HK-2 (cell line): Measurements from ENCODE around the gene FTO.
A peak's percentile ranks its signal among the peaks of the same experiment; 100 is the strongest.

Experiments used
- DNase-seq: peaks from one replicate; pipeline ENCODE4 v3.0.0-alpha.2; 2018; ENCODE audit not compliant: unreplicated experiment

FTO gene

DNA sequence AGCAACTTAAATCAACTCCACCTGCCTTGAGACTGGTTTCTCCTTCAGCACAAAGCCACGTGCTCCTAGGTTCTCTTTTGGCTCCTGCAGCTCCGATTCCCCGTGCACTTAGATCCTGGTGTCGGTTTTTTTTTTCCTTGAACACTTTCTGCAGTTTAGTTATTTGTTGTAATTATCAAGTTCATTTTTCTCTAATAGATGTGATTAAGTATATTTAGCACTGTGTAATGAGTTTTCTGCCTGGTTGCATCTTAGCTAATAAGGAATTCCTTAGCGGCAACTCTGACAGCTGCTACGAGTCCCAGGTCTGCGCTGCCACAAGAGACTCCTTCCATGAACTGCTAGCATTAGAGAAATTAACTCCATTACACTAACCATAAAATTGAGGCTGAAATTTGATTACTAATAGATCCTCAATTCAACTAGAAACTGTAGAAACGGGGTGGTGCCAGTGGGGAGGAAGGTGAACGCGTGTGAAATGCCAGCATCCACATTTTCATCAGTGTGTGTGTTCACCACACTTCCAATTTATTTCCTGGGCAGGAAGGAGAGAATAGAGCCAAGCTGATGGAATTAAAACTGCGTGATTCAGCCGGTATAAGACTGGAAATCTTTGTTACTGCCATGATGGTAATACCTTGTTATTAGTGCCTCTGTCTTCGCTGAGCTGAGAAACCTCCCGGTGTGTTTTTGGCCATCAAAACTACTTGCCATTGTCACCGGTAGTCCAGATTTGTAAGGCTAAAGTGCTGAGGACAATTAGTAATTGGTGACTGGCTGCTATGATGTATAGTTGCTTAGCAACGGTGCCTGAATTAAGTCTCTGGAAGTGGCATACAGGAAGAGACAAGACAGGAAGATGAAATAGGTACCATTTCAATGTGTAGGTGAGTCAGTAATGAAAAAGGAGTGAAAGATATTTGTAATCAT lies 350.2 kb downstream of the FTO start:
- no peak for DNase-seq

DNA sequence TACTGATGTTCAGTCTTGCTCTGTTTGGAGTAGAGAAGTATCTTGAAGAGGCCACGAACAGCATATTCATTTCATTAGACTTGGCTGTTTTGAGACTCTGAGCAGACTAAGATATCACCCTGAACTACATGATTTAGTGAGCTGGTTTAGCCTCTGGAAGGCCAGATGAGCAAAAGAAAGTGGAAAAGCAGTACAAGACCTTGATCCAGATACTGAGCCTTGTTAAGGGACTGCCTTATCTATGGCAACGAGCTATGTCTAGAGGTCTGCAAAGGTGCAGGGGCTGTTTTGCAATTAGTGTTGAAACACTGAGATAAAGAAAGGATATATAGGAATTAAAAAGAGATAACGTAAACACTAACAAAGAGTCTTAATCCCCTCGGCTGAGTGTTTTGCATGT lies 351.2 kb downstream of the FTO start:
- DNase-seq: no peak

DNA sequence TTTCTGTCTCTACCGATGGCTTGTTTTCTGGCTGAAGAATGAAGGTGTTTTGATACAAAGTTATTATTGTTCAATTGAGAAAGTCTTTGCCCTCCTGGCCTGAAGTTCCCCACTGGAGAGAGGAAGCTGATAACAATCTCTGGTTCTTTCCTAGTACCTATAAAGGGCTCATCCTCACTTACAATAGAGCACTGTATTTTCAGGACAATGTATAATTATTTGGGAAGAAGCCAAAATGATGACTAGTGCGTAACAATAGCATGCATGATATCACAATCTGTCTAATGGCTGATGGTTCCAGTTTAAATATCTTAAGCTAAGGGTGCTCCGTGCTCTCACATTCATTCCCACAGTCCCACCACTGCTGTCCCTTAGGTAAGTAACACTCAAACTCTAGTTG lies 351.9 kb downstream of the FTO start:
- no peak for DNase-seq

DNA sequence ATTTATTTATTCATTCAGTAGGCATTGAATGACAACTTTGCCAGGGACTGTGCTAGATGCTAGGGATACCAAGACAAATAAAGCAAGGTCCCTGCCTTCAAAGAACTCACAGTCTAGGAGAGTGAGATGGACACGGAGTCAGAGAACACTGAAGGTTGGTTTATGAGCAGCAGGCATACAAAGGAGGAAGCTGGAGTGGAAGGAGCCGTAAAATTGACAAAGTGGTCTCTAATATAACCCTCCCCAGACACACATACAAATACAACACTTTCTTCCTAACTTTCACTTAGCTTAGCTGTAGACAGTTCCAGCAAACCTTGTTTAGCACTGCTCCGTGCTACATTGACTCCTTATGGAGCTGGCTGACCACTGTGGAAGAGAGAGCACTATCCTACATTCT lies 353.0 kb downstream of the FTO start:
- no peak for DNase-seq

DNA sequence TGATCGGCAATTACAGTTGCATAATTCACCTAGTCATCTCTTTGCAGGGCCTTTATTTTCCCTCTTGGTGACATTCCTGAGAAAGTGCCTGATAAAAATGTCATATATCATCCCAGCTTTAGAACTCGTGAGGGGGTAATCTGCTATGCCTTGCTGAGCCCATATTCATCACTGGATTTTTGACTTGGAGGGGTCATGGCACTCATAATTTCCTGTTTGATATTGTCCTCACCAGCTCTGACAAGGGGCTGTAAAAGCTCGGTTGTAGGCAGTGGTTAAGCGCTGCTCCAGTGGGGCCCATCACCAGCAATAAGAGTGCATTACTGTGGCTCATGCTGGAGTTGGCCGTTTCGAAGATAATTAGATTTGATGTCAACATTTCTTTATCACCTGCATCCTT lies 355.4 kb downstream of the FTO start:
- DNase-seq: no peak

DNA sequence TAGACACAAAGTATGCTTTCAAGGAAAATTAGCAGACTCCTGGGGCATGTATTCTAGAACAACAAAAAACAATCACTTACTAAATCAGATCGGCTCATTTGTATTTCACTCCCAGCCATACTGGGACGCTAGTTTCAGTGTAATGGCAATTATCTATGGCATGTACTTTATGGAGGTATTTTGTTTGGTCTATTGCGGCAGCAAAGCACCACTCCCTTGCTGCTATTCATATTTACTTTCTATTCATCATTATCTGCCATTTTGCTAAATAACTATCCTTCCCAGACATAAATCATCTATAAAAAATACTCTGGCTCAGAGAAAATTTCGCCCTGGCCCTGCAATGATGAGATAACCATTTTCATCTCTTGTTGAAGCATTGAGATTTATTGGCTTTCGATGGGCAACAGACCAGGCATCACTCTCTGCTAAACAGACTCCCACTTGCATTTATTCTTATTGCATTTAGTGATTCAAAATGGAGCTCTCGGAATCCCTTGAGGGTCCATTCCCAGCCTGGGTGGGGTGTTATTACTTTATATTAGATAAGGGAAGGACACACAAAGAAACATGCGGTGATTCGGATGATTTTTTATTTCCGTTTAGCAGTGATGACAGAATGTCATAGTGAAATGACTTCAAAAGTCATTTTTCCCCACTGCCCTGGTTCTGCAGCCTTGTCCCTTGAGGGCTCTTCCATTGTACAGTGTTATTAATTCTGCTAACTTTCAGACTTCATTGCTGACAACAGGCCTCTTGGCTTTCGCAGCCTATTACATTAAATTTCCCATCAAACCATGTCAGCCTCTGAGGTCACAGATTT lies 356.9 kb downstream of the FTO start:
- no peak for DNase-seq

DNA sequence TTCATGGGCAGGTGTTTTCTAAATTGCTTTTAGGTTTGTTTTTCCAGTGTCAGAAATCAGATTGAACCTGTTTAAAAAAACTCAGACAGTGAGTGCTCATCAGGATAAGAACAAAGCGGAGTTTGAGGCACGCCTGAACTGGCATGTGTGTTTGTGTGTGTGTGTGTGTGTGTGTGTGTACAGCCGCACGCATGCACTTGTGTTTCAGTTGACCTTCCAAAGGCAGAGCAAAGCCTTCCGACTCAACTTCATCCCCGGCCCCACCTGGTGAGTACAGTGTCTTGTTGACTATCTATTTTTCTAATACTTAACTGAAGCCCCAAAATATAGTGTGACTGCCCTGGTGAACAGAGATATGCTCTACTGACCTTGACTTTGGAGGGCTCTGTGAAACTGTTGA lies 357.5 kb downstream of the FTO start:
- DNase-seq: no peak

DNA sequence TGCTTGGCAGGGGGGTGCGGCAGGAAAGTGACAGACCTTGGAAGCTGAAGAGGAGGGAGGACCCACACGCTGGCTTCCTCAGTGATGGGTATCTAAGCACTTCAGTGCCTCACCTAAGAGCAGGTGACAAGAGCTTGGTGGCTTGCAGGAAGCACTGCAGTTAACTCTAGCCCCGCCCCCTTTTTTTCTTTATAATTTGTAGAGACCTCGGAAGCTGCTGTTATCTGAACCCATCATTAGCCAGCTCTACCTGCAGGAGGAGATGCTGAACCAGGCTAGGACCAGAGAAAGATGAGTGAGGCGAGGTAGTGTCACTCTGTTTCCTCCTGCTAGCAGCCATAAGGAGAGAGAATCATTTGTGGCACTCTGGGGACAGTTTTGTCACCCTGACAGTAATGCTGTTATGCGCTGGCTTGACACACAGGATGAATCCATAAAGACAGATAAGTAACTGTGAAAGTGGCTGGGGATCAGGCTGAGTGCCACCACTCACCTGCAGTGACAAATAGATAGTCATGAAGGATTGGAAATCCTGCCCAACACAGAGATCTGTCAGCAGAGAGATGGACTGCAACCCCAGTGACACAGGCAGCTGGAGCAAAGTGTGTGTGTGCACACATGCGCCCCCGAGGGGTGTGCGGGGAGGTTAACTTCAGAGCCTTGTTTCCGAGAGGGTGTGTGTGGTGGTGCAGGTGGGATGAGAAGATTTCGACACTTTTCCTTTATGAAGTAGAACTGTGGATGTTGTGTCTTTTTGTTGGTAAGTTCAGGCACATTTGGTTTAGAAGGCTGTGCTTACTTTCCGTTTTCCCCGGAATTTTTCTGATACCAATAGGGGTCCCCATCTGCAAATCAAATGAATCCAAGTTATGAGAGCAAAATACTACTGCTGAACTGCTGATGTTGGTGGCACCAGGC lies 358.7 kb downstream of the FTO start:
- DNase-seq: no peak

DNA sequence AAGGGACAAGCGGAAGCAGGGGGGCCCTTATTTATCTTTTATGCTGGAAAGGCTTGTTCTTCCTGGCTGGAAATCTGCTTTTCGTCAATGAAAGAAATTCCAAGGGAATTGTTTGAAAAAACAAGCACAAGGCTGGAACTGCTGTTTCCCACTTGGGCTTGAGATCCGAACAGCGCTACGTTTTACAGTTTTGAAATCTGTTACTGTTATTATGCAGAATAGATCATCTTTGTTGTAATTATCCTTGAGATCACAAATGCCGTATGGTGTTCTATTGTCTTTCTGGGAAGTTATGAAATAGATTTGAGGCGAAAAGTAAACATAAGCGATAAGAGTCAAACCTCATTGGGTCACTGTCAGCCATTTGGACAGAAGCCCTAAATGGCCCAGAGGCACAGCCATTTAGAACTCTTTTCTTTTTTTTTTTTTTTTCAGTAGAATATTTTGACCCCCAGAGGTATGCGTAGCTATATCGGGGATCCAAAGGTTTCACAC lies 359.4 kb downstream of the FTO start:
- DNase-seq: no peak

DNA sequence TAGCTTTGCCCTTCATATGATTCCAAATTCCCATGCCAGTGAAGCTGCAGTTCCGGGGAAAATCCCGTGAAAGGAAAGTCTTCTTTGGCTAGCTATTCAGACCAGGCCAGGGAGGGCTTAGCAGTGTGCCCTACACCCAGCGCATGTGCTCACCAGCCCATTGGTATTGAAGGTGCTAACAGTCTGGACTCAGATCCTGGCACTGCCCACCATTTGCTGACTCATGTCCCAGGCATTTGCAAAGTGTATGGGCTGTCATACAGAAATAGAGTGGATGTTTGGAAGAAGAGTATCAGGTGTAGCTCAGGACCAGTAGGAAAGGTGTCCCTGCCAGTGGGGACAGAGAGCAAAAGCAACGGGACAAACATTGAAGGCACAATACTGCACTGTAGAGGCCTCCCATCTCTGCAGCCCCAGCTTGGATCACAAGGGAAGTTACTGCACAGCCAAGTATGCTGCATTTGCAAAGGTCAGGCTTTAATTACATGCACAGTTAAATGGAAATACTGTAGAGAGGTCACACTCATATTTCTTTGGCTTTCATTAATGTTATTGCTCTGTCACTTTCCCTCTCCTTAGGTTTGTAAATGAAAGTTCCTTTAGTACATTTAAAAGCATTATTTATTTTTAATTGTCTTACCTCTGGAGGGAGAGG lies 362.6 kb downstream of the FTO start:
- peak; percentile 25 for DNase-seq

DNA sequence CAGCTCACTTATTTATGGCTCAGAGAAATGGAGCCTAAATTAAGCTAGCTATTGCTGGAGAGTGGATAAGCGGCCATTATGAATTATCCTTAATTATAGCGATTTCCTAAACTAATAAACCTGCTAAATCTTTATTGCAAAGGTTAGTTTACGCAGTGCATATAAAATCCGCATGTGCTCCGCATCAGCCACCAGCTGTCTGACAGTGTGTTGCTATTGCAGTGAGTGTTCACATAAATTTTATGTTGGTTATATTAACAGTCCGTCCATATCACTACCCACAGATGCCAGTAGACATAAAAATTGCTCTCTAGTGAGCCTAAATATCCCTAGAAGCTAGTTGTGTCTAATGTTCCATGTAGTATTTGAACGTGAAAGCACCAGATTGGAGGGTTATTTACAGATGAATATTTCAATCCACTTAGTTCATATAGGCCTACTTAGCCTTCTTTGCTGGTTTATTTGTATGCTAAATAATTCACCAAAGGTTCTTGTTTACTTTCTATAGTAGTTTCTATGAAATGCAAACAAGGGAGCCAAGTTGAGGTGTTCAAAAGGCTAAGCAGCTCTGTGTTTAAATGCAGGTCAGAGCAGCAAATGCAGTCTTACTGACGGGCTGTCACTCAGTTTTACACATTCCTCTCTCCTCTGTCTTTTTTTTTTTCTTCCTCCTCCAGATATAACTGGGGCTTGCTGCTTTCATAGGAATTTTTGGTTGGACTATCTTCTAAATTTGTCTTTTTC lies 363.5 kb downstream of the FTO start:
- DNase-seq: no peak

DNA sequence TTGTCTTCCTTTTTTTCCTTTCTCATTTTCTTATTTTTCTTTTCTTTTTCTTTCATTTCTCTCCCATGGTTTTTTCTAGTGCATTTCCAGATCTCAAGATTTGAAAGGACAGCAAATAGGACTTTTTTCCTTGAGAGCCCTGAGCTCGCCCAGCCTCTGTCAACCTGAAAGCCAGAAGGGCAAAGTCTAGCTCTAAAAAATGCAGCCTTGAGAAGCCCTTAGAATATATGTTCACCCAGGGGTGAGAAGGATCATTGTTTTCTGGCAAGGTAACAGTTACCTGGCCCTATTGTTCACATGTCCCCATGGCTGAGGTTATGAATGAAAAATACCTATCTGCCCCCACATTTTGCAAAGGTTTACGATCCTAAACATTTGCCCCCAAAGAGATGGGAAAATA lies 364.3 kb downstream of the FTO start:
- DNase-seq: no peak

DNA sequence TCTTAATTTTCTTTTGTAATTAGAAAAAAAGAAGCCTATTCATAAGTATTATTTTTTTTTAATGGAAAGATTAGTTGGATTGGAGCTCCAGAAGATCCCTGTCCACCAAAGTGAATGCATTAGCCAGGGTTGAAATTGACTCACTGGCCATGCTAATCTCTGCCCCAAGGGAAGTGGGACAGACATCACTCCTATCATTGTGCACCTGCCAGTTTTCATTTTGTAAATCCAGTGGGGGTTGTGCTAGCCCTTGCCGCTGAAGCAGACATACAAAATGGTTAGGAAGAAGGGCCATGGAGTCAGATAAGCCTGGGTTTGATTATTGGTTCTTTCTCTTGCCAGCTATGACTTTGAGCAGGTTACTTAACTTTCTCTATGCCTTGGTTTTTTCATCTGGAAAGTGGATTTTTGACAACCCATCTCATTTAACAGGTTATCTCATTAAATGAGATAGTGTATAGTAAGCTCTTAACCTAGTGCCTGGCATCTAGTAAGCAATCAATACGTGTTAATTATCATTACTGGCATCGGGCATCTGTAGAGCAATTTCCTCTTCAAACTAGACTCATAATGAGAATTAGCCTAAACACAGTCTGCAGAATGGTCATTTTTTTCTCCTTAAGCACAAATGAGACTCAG lies 365.8 kb downstream of the FTO start:
- DNase-seq: no peak

DNA sequence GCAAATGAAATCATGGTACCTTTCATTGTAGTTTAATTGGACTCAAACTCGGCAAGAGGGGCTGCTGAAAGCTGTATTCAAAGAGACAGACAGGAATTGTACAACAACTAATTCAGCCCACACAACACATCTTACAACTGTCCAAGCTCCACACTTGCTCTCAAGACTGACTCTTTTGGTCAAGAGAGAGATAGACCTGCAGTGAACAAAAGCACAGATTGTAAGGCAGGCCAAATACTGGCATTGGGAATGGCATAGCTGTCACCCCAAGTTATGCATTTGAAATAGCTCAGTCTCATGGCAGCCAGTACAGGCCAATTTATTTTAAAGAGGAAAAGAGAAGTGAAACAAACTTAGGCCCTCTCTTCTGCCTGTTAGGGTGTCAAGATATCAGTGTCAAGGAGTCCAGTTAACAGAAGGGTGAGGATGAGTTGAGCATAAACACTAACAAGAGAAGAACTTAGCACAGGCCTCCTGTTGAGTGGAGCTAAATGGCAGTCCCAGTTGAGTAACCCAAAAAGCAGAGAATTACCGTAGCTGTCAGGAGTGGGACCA lies 366.9 kb downstream of the FTO start:
- no peak for DNase-seq

DNA sequence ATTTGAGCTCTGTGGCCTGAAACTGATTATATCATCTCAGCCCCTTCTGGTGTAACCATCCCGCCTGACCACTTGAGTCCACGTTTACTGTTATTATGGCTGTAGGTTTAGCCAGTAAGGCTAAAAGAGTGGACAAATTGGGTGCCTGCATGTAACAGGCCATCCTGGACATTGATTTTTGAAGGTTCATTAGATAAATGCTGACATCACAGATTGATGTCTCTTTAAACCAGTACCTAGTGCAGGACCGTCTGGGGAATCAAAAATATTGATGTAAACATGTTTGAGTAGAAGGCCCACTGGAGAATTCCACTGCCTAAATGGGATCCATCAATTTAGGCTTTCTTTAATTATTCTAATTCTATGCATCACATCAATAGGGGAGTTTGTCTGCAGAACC lies 367.6 kb downstream of the FTO start:
- no peak for DNase-seq

DNA sequence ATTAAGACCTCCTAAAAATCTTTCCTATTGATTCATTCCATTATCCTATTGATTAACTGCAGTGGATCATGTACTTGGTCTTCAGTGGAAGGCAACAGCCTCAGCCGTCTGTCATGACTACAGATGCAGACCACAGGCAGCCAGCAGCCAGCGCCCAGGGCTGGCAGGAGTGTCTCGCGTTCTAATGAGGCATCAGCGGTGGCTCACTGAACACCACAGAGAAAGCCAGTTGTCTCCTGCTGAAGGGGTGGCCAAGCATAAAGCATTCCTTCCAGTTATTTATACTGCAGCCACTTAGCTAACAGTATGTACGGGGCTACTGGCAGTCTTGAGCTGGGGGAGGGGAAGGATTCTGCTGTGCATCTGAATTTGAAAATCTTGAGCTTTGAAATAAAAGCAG lies 368.3 kb downstream of the FTO start:
- DNase-seq: no peak

DNA sequence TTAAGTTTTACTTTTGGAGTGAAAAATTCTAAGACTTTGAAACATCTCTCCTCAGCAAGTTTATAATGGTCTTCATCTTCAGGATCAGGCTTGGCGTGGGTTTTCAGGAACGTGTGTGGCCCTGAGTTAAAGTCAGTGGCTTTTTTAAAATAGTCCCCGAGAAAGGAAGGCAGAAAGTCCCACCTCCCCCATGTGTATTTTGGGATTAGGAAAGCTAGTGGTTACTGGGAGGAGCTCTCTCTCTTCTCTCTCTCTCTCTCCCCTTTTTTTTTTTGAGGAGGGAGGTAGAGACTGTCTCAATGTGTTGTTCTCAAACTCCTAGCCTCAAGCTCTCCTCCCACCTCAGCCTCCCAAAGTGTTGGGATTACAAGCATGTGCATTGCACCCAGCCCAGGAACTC lies 369.4 kb downstream of the FTO start:
- no peak for DNase-seq

DNA sequence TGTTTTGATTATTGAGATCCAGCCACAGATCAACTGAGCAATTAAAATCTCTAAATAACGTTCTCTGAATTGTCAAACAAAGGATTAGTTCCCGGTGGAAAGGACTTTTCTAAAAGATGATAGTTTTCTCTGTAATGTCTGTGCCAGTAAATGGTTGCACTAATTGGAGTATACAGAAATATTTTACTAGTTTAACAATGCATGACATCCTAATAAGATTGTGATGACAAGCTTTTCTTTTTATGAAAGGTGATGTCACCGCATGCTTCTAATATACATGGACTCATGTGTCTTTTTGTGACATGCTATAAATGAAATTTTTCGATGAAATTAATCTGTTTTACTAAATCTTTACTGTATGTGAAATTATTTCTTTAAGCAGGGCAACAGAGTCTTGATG lies 371.5 kb downstream of the FTO start:
- no peak for DNase-seq

DNA sequence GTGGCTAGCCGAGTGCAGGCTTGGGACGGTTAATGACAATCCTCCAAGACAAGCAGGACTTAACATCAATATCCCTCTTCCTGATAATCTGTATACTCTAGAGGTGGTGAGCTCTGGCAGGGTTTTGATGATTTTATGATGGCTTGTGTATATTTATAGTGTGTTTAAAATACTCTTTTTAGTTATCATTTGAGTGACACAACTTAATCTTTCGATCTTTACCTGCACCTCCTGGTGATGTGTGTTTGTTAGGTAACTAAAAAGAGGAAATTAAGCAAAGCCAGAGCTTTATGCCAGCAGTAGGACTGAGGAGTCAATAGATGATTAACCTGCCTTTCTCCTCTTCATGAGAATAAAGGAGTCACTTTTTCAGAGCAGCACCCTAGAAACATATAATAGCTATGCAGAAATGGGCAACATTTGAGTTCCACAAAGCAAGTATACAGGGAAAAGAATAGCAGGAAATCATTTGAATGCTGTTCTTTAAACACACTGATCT lies 372.1 kb downstream of the FTO start:
- DNase-seq: no peak
